Psoas muscle (tissue), 8 donors: ENCODE measurements around the gene RASSF4. TPM values are rescaled to one million over a fixed set of nuclear protein-coding genes. Genes with fewer than 3 reads are reported as not detected.

Source experiments
- ATAC-seq, 4 donors: fragments of 200-7000 bp; cut with Tn5 transposase; one replicate each; pipeline ENCODE4 v1.9.1; 2020; ENCODE audit warnings: moderate library complexity in 3 of 4, mild to moderate bottlenecking in 2 of 4
- DNase-seq, 2 donors: peaks; one replicate each; pipeline ENCODE4 v3.0.0-alpha.2; 2020
- H3K27ac ChIP-seq: fragments of 200-600 bp; one replicate; pipeline ENCODE4 v1.8.0; 2022
- H3K27me3 ChIP-seq, 3 donors: fragments of 200-600 bp in 1 of 3; one replicate each; pipeline versions ENCODE4 v1.6.1 to v1.8.0; 2013 to 2022; ENCODE audit warnings: low read length in 2 of 3, mild to moderate bottlenecking in 2 of 3, moderate library complexity in 1 of 3; ENCODE audit not compliant: insufficient read depth in 3 of 3
- H3K36me3 ChIP-seq, 2 donors: fragments of 200-600 bp in 1 of 2; one replicate each; pipeline versions ENCODE4 v1.6.1 to v1.8.0; 2013 to 2022; ENCODE audit warnings: low read depth in 1 of 2, mild to moderate bottlenecking in 1 of 2, moderate library complexity in 1 of 2; ENCODE audit not compliant: insufficient read depth in 1 of 2
- H3K4me1 ChIP-seq: fragments of 200-600 bp; one replicate; pipeline ENCODE4 v1.8.0; 2022
- H3K4me3 ChIP-seq: fragments of 200-600 bp; one replicate; pipeline ENCODE4 v1.8.0; 2022; ENCODE audit warnings: mild to moderate bottlenecking
- H3K9me3 ChIP-seq: fragments of 200-600 bp; one replicate; pipeline ENCODE4 v1.8.0; 2022
- WGBS, 3 donors: extraction: QIAGEN DNeasy Blood & Tissue Kit; methylation state at CpG; one replicate each; pipeline versions ENCODE4 v1.1.6 to v1.1.7; 2013; 5-methylcytosine and 5-hydroxymethylcytosine counted together
- intact Hi-C, 2 donors: fragments of 100-400 bp; cut with DNase I; formaldehyde crosslinking; loops; one replicate each; pipeline versions ENCODE4 v1.11.0 to v1.14.2; 2022
- polyA plus RNA-seq, 3 donors: library from polyadenylated mRNA; stranded (reverse); fragments of 200-250 nt; gene quantifications; one replicate each; pipeline ENCODE4 v1.2.3, GENCODE V29; 2013
- total RNA-seq, 4 donors: library from RNA; stranded (reverse); fragmentation: NEBNext Ultra II Directional in 2 of 4; extraction: Animal tissue kit (Norgen Biotek cat#: 25700) in 2 of 4; gene quantifications; one replicate each; pipeline versions ENCODE4 v1.2.1 to v1.2.4, GENCODE V29; 2021 to 2023
- TF ChIP-seq, protein P1 (sequence below): fragments of 200-600 bp; IDR thresholded peaks from one replicate; pipeline ENCODE4 v1.8.0; 2022; ENCODE audit warnings: antibody characterized with exemption
- donor health status: healthy with polysubstance abuse.
- donor health status: DM: no; HTN: no; CAD: no; lungs with moderate emphysema.
- donor health status: Bipolar disorder and iron deficiency.
- donor health status: healthy.
- donor health status: DM: yes; HTN: yes; CAD: no.
- donor health status: DM: no; HTN: no; CAD: no.
- donor health status: DM: no; HTN: no; CAD: no.
- donor health status: DM: yes; HTN: yes; CAD: no.

Gene RASSF4
- total and polyA plus RNA-seq, 7 donors = 11.1 to 44.0 (median 18.9) TPM

DNA sequence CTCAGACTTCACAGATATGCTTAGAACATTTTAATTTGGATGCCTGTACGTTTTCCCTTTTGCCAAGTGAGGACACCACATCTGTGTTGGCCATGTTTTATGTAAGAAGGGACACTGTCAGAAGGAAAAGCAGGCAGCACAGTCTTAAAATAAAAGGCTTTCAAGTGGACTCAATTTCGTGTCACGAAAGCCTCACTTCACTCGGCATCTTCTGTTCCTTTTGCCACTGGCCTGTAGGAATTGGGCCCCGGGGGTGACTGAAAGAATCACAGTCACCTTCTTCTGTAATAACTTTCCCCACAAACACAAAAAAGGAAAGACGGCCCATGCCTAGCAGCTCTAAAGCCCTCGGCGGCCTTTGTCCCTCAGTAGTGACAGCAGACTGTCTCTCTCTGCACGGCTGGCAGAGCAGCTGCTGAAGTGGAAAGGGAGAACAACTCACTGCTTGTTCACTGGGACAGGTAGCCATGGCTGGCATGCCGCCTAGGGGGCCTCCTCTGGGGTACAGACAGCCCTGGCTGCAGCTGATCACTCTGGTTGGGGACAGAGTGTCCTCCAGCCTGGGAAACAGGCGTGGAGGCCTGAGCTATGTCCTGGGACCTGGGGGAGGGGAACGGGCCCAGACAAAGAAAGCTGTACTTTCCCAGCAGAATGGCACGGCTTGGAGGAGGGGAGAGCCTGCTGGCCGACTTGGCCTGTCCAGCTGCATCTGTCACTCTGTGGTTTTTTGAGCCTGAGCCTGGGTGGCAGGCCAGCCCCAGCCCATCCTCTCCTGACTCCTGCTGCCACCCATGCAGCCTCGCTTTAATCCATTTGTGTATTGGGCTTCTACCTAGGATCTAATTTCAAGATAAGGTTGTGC is 4.4 kb downstream of the RASSF4 start:
- Histone ChIP-seq H3K9me3 (no peaks in the 10 kb centered on the region), H3K4me1 (peaks cover 89% of the 10 kb centered on the region), H3K4me3 (peak overlapping the region; percentile 51), H3K27me3 (no peaks in the 10 kb centered on the region), H3K36me3 (no peaks in the 10 kb centered on the region), H3K27ac (peak overlapping the region; percentile 94)
- DNase-seq = peak; percentile 81 to 95
- intact Hi-C loops = no loop called here
- TF ChIP-seq, protein P1, sequence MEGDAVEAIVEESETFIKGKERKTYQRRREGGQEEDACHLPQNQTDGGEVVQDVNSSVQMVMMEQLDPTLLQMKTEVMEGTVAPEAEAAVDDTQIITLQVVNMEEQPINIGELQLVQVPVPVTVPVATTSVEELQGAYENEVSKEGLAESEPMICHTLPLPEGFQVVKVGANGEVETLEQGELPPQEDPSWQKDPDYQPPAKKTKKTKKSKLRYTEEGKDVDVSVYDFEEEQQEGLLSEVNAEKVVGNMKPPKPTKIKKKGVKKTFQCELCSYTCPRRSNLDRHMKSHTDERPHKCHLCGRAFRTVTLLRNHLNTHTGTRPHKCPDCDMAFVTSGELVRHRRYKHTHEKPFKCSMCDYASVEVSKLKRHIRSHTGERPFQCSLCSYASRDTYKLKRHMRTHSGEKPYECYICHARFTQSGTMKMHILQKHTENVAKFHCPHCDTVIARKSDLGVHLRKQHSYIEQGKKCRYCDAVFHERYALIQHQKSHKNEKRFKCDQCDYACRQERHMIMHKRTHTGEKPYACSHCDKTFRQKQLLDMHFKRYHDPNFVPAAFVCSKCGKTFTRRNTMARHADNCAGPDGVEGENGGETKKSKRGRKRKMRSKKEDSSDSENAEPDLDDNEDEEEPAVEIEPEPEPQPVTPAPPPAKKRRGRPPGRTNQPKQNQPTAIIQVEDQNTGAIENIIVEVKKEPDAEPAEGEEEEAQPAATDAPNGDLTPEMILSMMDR = no peak
- 16 to 32% (median 17%) methylated on average over 15 of the region's 15 CpGs for WGBS, 3 donors
- peak; percentile 70 to 75 (median 72) for ATAC-seq

- no peaks in the 10 kb centered on the region for H3K27me3 ChIP-seq
- WGBS, 3 donors = 60 to 71% (median 70%) methylated on average over 1 of the region's 1 CpG
- no peaks in the 10 kb centered on the region for H3K36me3 ChIP-seq
- intact Hi-C loops = no loop called here
- DNase-seq (no peak), ATAC-seq (no peak)
- peak overlapping the region; percentile 94 for H3K27ac ChIP-seq
- no peaks in the 10 kb centered on the region for H3K9me3 ChIP-seq
- H3K4me3 ChIP-seq = peak overlapping the region; percentile 51
- TF ChIP-seq, protein P1 = no peak
- H3K4me1 ChIP-seq = peaks cover 95% of the 10 kb centered on the region
These were observed 5.5 kb downstream of the RASSF4 start for GRCh38 chr10:44965104-44965503.

DNA sequence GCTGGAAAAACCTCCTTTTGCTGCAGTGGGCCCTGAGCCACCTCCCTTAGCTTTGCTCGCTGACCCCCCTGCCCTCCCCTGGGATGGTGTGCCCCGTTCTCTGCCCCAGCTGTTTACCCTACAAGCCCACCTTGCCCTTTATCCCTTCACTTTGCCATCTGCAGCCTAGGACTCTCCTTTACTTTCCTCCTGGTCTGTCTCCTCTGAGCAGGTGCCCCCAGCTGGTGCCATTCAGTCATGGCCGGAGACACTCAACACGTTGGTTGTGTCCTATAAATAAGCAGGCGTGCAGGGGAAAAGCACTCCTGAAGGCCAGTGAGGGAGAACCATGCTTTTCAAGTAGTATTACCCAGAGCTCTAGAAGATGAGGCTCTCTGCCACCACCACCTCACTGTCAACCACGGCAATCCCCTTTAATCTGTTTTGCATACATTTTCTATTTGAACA is 6.1 kb downstream of the RASSF4 start:
- Histone ChIP-seq H3K4me3 (no peak overlapping the region), H3K27me3 (no peaks in the 10 kb centered on the region), H3K36me3 (peaks cover 0 to 2% of the 10 kb centered on the region in 2 donors), H3K9me3 (no peaks in the 10 kb centered on the region), H3K4me1 (peaks cover 94% of the 10 kb centered on the region), H3K27ac (peak overlapping the region; percentile 94)
- intact Hi-C loops = no loop called here
- peak; percentile 33 to 65 (median 56) for ATAC-seq
- DNase-seq = peak; percentile 45 to 78
- TF ChIP-seq, protein P1 = peak; percentile 26
- WGBS, 3 donors = 31 to 43% (median 34%) methylated on average over 6 of the region's 6 CpGs

GRCh38 chr10:44966129-44966815 is 6.7 kb downstream of the RASSF4 start:
- ATAC-seq = no peak
- WGBS, 3 donors = 56 to 60% (median 56%) methylated on average over 8 of the region's 8 CpGs
- intact Hi-C loops = no loop called here
- peaks cover 0 to 8% of the 10 kb centered on the region in 2 donors for H3K36me3 ChIP-seq
- no peak overlapping the region for H3K4me3 ChIP-seq
- H3K9me3 ChIP-seq = no peaks in the 10 kb centered on the region
- no peaks in the 10 kb centered on the region for H3K27me3 ChIP-seq
- peaks cover 88% of the 10 kb centered on the region for H3K4me1 ChIP-seq
- TF ChIP-seq, protein P1 = no peak
- no peak for DNase-seq
- peak overlapping the region; percentile 94 for H3K27ac ChIP-seq
